HG02678 (cell line): ENCODE measurements around the gene AGBL3.
A peak's percentile ranks its signal among the peaks of the same experiment; 100 is the strongest.
"Not testable (repeated sequence)": the region's sequence is repeated elsewhere in the genome, so short reads cannot be mapped to it uniquely, and the experiment has no call there.

Source experiments
- ATAC-seq: cut with Tn5 transposase; IDR thresholded peaks from one replicate; pipeline ENCODE4 v1.9.1; 2021; ENCODE audit warnings: mild to moderate bottlenecking, moderate library complexity; ENCODE audit not compliant: unreplicated experiment

Gene AGBL3

DNA sequence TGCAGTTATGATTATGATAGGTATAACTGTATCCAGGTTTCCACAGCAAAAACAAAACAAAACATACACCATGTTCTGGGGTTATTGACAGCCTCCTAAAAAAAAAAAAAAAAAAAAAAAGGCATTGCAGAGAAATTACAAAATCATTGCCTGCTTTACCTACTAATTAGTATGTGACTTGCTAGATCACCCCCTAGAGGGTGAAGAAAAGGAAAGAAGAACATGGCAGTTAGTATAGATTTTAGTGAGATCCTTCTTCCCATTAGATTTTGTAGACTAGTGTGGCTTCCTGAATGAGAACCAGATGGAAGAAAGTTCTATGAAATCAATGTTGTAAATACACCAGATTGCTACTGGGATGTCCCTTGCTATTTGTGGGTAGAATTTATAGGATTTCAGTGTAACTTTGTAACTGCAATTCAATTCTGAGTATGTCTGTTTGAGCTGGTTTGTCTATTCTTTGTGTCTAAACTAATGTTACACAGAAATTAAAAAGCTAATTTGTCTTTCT lies 24.0 kb upstream of the AGBL3 start:
- no peak for ATAC-seq

- ATAC-seq: no peak
Measured at GRCh38 chr7:134963036-134963435, 23.3 kb upstream of the AGBL3 start.

GRCh38 chr7:134966691-134967090 lies 19.6 kb upstream of the AGBL3 start:
- ATAC-seq: no peak

GRCh38 chr7:134968110-134968509 lies 18.2 kb upstream of the AGBL3 start:
- ATAC-seq: no peak

DNA sequence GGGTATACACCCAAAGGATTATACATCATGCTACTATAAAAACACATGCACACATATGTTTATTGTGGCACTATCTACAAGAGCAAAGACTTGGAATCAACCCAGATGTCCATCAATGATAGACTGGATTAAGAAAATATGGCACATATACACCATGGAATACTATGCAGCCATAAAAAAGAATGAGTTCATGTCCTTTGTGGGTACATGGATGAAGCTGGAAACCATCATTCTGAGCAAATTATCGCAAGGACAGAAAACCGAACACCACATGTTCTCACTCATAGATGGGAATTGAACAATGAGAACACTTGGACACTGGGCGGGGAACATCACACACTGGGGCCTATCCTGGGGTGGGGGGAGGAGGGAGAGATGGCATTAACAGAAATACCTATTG lies 4.7 kb upstream of the AGBL3 start:
- not testable (repeated sequence) for ATAC-seq

DNA sequence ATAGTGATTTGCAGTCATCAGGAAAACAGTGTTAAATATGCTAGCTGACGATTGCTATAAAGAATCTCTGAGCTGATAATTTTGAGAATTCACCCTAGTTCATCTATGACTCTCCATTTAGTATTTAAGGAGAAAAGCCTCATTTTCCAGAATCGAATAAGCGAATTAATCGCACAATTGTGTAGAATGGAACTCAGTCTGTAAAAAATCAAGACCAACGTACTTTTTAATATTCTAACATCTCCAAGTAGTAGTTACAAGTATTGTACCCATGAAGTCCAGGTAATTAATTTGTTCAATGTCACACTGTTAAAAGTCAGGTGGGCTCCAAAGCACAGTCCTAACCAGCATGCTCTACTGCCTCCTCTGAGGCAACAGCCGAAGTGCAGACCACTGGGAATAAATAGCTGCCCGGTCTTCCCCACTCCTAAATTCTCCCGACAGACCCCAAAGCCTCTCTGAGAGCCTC lies 380 bp upstream of the AGBL3 start:
- peak; percentile 47 for ATAC-seq

DNA sequence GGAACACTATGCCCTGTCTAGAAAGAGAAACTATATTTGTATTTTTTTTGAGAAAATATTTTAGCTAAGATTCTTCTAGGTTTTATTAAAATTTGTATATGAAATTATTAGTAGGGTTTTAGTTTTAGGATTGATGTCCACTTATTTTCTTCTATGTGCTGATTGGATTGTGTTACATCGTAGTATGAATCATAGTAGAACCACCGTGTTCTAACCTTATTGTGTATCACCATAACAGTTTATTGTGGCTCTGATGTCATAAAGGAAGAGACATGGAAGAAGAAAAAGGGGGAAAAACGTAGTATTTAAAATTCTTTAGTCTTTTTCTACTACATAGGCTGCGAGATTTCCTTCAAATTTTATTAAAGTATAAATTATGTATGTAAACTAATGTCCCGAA lies 1.9 kb downstream of the AGBL3 start:
- ATAC-seq: no peak

DNA sequence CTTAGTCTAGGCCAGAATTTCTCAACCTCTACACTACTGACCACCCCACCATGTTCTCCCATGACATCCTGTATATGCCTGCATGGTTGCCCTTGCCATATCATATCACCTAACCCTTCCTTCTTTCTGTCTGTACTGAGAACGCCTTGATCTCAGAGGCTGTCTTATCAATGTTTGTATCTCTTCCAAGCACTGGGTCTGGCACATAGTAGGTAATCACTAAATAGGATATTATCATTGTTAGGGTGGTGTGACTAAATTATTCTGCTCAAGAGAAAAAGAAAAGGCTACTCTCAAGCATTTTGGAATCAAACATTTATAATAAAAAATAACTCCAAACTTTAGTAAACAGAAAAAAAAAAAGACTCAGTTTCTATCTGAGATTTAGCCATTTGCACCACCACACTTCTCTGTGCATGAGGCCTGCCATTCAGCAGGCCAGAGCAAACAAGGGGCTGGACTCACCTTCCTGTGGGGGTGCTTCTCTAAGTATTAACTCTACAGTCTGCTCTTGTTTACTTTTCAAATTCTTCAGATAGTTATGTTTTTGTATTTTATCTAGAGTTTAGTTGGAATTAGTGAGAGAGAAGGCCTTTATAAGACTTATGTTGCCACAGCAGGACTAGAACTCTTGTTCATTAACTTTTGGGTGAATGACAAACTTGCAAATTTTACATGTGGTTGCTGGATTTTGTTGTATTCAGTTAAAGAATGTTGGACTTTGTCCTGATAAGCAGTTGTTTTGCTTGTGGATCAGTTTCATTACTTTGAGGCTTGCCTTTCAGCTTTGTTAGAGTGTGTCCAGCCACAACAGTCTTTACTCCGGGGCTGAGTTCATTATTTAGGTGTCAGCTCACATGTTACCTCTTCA lies 5.4 kb downstream of the AGBL3 start:
- ATAC-seq: no peak

- ATAC-seq: peak; percentile 59
Measured at GRCh38 chr7:134992626-134993179, 6.4 kb downstream of the AGBL3 start.

DNA sequence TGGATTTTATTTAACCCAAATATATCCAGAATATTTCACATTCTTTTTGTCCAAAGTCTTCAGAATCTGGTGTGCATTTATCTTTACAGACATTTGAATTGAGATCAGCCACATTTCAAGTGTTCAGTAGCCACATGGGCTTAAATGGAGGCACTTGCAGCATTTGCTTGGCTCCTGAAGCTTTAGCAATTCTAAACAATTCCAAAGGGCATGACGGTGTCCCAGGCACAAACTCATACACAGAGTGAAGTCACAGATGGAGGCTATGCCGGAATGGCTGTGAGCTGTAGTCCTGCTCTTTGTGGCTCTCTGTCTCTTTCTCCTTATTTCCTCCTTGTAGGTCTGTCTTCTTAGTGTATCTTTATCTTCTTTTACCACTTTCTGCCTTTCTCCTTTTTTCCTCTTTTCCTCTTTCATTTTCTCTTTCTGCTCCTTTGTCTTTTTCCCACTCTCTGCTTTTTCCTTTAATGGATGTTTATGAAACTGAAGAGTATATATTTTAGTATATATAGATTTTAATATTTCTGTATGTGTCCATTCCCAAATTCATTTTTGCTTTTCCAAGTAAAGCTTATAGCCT lies 7.7 kb downstream of the AGBL3 start:
- no peak for ATAC-seq

DNA sequence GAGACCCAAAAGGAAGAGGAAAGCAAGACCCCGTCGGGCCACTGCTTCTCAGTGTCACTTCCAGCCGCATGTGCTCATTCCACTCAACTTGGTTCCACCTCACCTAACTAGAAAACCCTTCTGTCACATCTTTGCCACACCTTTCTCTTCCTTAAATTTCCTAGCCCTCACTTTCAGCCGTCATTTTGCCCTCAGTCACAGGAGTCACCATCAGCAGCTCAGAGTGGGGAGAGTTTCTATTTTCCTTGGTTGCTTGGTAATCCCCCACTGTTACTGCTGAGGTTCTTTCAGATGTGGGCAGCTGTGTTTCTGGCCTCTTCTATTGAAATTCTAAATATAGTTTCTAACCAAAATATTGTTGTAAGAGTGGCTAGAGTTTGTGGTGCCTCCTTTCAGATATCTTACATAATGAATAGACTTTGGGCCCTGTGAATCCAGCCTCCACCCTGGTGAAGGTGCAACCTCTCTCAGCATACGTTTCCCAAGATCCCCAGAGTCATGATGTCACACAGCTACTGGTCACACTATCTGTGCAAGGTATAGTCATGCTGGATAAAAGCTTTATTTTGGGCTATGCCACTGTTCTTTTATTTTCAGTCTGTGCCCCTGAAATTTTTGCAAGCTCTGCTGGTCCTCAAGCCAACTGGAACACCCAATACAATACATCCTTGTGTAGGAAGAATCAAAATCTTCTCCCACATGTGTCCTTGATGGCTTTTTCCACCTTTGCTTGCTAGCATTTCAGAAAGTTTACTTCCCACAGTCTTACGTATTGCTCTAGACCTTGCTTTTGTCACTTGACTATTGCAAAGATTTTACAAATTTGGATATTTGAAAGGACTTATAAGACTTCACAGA lies 9.2 kb downstream of the AGBL3 start:
- peak; percentile 57 for ATAC-seq

DNA sequence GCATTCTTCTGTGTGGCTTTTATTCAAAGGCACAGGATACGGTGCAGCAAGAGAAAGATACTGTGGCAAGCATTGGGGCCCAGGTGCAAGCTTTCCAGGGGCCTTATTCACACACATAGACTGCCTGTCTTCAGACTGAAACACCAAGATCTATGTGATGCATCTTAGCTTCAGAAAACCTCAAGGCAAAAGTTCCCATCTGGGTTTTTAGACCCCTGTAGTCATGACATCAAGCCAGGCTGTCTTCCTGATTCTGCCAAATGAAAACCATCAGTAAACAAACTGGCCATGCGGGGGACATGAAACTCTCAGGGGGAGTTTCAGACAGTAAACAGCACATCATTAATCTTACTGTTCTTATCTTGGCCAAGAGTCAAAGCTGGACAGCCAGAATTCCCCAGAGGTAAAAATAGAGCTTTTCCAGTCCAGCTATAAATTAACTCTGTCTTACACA lies 9.8 kb downstream of the AGBL3 start:
- peak; percentile 43 for ATAC-seq

GRCh38 chr7:134997214-134997885 lies 11.0 kb downstream of the AGBL3 start:
- no peak for ATAC-seq

DNA sequence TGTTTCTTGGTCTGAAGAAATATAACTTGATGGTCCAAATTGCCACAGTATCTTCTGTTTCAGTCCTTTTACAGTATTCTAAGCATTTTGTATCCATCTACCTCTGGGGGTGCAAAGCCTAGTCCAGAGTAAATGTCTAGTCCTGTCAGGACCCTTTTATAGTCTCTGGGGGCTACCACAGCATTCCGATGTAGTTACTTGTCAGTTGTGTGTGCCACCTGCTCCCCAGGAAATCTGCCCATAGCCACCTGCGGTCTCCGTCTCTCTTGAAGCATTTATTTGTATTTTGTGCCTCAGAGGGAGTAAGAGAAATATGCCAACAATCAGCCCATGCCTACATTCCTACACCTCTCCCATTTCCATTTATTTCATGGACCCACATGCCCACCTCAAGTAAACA lies 12.8 kb downstream of the AGBL3 start:
- no peak for ATAC-seq

- no peak for ATAC-seq
Measured at GRCh38 chr7:135001390-135002165, 15.3 kb downstream of the AGBL3 start.

DNA sequence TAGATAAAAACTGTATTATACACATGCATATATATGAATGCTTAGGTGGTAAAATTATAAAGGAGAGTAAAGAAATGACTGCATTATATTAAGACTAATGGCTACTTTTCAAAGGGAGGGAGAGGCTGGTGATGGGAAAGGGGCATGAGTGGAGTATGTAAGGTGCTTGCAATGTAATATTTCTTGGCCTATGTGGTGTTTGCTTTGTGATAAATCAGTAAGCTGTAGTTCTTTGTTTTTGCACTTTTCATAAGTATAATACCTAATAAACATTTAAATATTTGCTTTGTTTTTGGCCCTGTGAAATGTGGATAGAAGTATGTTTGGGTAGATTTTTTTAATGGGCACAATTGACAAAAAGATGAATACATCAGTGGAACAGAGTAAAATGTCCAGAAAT lies 25.9 kb downstream of the AGBL3 start:
- ATAC-seq: no peak

GRCh38 chr7:135023622-135024021 lies 37.3 kb downstream of the AGBL3 start:
- no peak for ATAC-seq

- no peak for ATAC-seq
Measured at GRCh38 chr7:135035252-135035651, 48.9 kb downstream of the AGBL3 start.

DNA sequence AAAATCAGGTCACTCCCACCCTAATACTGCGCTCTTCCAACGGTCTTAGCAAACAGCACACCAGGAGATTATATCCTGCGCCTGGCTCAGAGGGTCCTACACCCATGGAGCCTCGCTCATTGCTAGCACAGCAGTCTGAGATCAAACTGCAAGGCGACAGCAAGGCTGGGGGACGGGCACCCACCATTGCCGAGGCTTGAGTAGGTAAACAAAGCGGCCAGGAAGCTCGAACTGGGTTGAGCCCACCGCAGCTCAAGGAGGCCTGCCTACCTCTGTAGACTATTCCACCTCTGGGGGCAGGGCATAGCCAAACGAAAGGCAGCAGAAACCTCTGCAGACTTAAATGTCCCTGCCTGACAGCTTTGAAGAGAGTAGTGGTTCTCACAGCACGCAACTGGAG lies 80.7 kb downstream of the AGBL3 start:
- ATAC-seq: not testable (repeated sequence)

DNA sequence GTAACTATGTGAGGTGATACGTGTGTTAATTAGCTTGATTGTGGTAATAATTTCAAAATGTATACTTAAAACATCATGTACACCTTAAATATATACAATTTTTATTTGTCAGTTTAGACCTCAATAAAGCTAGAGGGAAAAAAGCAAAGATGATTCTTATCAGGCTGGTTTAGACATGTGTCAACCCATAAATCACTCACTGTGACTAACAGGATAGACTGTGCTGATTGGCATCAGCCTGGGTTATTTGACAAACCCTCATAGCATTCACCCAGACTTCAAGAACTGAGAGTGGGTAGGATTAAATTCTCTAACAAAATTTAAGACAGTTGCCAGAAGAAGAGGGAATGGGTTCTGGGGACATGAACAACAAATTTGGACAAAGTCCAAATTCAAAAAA lies 87.8 kb downstream of the AGBL3 start:
- ATAC-seq: no peak
